Raji (cell line): ENCODE measurements around the gene PNPLA2.
A peak's percentile ranks its signal among the peaks of the same experiment; 100 is the strongest.

ENCODE experiments used
- POLR2A ChIP-seq: IDR thresholded peaks from 2 replicates; pipeline ENCODE4 v1.6.1; 2011; ENCODE audit warnings: low read depth, low read length, control low read depth; ENCODE audit not compliant: insufficient read depth

The PNPLA2 gene

GRCh38 chr11:826227-826621, 7.5 kb downstream of the PNPLA2 start:
- no peak for TF ChIP-seq POLR2A

- no peak for TF ChIP-seq POLR2A
Measured at GRCh38 chr11:826836-827145, 8.1 kb downstream of the PNPLA2 start.

DNA sequence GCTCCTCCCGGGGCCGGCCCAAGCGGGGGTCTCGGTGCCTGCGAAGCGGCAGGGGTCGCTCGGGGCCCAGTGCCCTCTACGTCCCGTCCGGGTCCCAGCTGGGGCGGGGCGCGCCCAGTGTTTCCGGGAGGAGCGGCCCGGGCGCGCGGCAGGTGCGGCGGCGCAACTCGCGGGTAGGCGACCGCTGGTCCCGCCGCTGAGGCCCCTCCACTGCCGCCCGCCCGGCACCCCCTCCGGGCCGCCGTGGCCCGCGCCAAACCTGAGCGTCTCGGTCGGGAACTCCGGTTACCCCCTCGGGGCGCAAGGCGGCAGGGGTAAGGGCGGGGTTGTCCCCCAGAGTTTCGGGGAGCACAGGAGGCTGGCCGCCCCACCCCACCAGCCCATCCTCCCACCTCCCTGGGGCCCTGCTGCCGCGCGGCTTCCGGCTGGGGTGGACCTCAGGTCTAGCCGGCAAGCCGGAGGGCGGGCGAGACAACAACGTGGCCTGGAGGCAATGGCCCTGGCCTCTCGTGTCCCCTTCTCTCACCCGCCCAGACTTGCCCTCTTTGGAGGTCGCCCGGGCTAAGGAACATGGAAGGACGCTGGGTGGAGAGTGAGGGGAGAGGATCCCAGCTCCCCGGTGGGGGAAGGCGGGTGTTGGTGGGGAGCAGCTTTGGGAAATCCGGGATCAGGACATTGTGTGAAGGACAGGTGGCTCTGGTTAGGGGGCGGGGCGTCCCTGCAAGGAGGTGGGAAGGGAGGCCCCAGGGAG, 8.6 kb downstream of the PNPLA2 start:
- no peak for TF ChIP-seq POLR2A

GRCh38 chr11:827897-828192, 9.1 kb downstream of the PNPLA2 start, which contains the start of gene CRACR2B:
Gene CRACR2B (plus strand): TSS chr11:827919. CDS start chr11:828608, 689 bp downstream.
- peak; percentile 13; the same call in 1 of the 2 replicates for TF ChIP-seq POLR2A

DNA sequence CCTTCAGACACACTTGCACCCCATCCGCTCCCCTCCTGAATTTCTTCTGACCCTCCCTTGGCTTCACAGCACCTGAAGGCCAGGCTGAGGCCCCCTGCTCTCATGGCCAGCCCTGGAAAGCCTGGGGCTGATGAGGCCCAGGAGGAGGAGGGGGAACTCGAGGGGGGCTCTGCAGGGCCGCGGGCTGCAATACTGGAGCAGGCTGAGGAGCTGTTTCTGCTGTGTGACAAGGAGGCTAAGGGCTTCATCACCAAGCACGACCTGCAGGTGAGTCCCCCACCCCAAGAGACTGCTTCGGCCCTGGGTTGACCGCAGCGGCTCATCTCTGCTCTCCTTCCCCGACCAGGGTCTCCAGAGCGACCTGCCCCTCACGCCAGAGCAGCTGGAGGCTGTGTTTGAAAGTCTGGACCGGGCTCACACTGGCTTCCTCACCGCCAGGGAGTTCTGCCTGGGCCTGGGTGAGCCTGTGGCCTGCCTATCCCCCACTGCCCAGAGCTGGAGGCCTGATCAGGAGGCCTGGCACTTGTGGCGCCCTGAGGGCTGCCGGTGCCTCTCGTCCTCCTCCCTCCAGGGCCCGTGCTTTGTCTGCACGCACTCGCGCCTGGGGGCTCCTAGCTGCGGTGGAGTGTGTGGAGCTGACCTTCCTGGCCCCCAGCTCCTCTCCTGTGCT, 9.9 kb downstream of the PNPLA2 start:
- TF ChIP-seq POLR2A = no peak

- TF ChIP-seq POLR2A = no peak
Measured at GRCh38 chr11:829176-829846, 10.6 kb downstream of the PNPLA2 start.

- TF ChIP-seq POLR2A = peak; percentile 30; the same call in 1 of the 2 replicates
Measured at GRCh38 chr11:829847-830294, 11.2 kb downstream of the PNPLA2 start.

DNA sequence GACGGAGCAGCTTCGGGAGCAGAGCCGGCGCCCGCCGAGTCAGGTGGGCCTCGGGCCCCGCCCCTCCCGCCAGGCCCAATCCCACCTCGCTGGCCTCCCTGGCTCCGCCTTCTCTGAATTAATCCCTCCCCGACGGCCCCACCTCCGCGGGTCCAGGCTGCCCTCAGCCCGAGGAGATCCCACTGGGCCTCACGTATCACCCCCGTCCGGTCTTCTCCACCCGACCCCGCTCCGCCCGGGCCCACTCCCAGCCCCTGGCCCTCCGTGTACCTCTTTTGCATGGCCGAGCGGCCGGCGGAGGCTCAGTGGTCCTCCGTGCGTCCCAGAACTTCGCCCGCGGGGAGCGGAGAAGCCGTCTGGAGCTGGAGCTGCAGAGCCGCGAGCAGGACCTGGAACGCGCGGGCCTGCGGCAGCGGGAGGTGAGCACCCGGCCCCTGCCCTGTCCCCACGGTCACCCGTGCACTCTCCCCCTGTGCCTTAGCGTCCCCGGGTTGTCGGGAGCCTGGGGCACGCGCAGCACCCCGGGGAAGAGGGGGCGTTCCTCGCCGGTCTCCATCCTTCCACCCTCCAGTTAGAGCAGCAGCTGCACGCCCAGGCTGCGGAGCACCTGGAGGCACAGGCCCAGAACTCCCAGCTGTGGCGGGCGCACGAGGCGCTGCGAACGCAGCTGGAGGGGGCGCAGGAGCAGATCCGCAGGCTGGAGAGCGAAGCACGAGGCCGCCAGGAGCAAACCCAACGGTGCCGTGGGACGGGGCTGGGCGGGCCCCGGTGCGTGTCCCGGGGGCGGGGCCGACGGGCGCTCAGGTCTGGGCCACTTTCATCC, 11.8 kb downstream of the PNPLA2 start:
- no peak for TF ChIP-seq POLR2A

DNA sequence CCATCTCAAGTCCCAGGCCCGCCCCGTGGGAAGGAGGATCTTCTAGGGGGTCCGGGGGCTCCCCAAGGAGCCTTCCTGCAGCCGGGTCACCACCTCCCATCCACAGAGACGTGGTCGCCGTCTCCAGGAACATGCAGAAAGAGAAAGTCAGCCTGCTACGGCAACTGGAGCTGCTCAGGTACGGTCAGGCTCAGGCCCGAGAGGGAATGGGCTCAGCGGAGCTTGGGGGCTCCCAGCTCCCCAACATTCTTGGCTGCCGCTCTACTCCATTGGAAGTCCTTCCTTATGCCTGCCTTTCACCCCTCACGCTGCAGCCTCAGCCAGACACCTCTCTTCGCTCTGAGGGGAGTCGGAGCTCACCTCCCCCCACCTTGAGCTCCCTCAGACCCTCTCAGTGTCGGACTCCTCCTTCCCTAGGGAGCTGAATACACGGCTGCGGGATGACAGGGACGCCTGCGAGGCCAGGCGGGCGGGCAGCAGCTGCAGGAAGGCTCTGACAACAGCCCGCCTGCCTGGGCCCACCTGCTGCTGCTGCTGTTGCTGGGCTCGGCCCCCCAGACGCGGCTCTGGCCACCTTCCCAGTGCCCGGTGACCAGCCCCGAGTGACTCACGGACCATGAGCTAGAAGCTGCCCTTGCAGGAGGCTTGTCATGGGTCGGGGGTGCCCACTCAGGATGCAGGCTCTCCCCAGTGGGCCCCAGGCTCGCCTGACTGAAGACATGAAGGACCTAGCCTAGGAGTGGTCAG, 12.6 kb downstream of the PNPLA2 start:
- TF ChIP-seq POLR2A = no peak

GRCh38 chr11:831961-832528, 13.3 kb downstream of the PNPLA2 start:
- TF ChIP-seq POLR2A = no peak

GRCh38 chr11:832529-833113, 13.9 kb downstream of the PNPLA2 start, which contains the start of gene CD151:
Gene CD151 (plus strand): TSS chr11:832952. CDS start chr11:836070, 3,118 bp downstream.
- TF ChIP-seq POLR2A = peak; percentile 62

DNA sequence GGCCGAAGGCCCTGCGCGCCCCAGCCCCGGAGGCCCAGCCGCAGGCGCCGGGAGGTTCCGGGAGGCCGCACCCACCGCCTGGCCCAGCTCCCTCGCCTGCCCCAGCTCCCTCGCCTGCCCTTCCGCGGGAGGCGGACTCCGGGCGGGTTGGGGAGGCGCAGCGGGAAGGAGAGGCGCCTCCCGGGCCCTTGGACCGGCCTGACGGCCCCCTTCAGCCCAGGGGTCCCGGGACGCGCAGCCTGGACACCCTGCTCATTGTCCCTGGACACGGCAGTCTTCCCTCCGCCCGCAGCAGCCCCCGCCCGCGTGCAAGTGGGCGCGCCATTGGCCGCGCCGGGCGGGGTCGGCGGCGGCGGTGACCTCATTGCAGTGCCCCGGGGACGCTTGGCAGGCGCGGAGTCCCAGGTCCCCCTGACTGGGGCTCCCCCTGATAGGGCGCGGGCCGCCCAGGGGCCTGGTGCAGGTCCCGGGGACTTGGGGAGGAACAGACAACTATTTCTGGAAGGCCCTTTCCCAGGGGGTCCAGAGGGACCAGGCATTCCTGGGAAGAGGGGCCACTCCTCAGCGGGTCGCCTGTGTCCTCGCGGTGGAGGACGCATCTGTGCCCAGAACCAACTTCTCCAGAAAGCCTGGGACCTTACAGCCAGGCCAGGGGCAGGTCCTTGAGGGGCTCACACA, 14.5 kb downstream of the PNPLA2 start:
- TF ChIP-seq POLR2A = no peak

GRCh38 chr11:833849-834311, 15.2 kb downstream of the PNPLA2 start:
- TF ChIP-seq POLR2A = no peak
